DND-41 (cell line): ENCODE data around the gene ZXDB.
"Not testable (repeated sequence)": the region's sequence is repeated elsewhere in the genome, so short reads cannot be mapped to it uniquely, and the experiment has no call there.

ENCODE experiments used
- ATAC-seq: fragments of 200-7000 bp; cut with Tn5 transposase; 3 replicates; pipeline ENCODE4 v1.9.1; 2021; ENCODE audit warnings: low read depth; ENCODE audit not compliant: insufficient read depth
- DNase-seq: peaks from one replicate; pipeline ENCODE4 v3.0.0-alpha.2; 2020
- H2AFZ ChIP-seq: 2 replicates; pipeline ENCODE4 v1.6.0; 2012; ENCODE audit warnings: low read depth, low read length
- H3K27ac ChIP-seq: 2 replicates; pipeline ENCODE4 v1.5.1; 2012; ENCODE audit warnings: low read length, inconsistent platforms
- H3K27me3 ChIP-seq: fragments of 200-600 bp; sonication (generic); 2 replicates; pipeline ENCODE4 v1.6.0; 2012; ENCODE audit warnings: low read length, mild to moderate bottlenecking, inconsistent platforms; ENCODE audit not compliant: insufficient read depth, poor library complexity
- H3K36me3 ChIP-seq: 2 replicates; pipeline ENCODE4 v1.5.1; 2012; ENCODE audit warnings: low read length, inconsistent platforms; ENCODE audit not compliant: insufficient read depth
- H3K4me1 ChIP-seq: 2 replicates; pipeline ENCODE4 v1.5.1; 2012; ENCODE audit warnings: mild to moderate bottlenecking, low read length; ENCODE audit not compliant: insufficient read depth
- H3K4me2 ChIP-seq: 2 replicates; pipeline ENCODE4 v1.6.0; 2012; ENCODE audit warnings: mild to moderate bottlenecking, moderate library complexity, low read length, inconsistent platforms; ENCODE audit not compliant: insufficient read depth
- H3K4me3 ChIP-seq, 2 experiments: fragments of 200-600 bp in 1 of 2; shearing (Covaris generic) in 1 of 2; 2 replicates each; pipeline ENCODE4 v1.5.1; 2012 to 2016; ENCODE audit warnings: inconsistent platforms in 2 of 2, low read length in 2 of 2, mild to moderate bottlenecking in 2 of 2, low read depth in 1 of 2, moderate library complexity in 1 of 2
- H3K79me2 ChIP-seq: 2 replicates; pipeline ENCODE4 v1.6.0; 2012; ENCODE audit warnings: low read length, inconsistent platforms; ENCODE audit not compliant: insufficient read depth
- H3K9ac ChIP-seq: 2 replicates; pipeline ENCODE4 v1.6.0; 2012; ENCODE audit warnings: low read depth, mild to moderate bottlenecking, inconsistent platforms, low read length, moderate library complexity
- H3K9me3 ChIP-seq: 2 replicates; pipeline ENCODE4 v1.5.1; 2012; ENCODE audit warnings: low read length, moderate library complexity, mild to moderate bottlenecking, inconsistent platforms; ENCODE audit not compliant: insufficient read depth, severe bottlenecking
- H4K20me1 ChIP-seq: 2 replicates; pipeline ENCODE4 v1.6.0; 2012; ENCODE audit warnings: low read length; ENCODE audit not compliant: insufficient read depth
- EZH2 ChIP-seq: IDR thresholded peaks from 3 replicates; pipeline ENCODE4 v1.6.1; 2012; ENCODE audit warnings: borderline replicate concordance, low read depth, mild to moderate bottlenecking, moderate library complexity, low read length, inconsistent platforms; ENCODE audit not compliant: severe bottlenecking
- TF ChIP-seq, protein P1 (sequence below): IDR thresholded peaks from 2 replicates; pipeline ENCODE4 v1.5.1; 2012; ENCODE audit warnings: borderline replicate concordance, low read length, moderate library complexity, mild to moderate bottlenecking; ENCODE audit not compliant: poor library complexity, severe bottlenecking; ENCODE audit errors: extremely low read depth

ZXDB gene

DNA sequence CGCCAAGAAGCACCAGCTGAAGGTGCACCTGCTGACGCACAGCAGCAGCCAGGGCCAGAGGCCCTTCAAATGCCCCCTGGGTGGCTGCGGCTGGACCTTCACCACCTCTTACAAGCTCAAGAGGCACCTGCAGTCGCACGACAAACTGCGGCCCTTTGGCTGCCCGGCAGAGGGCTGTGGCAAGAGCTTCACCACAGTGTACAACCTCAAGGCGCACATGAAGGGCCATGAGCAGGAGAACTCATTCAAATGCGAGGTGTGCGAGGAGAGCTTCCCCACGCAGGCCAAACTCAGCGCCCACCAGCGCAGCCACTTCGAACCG lies 1.0 kb downstream of the ZXDB start:
- H3K27ac ChIP-seq = peak overlapping the region; percentile 72
- ATAC-seq (peak; percentile 25), DNase-seq (peak; percentile 32)
- H2AFZ ChIP-seq = peak overlapping the region; percentile 39; the same call in 1 of the 2 replicates
- peak overlapping the region; percentile 74 for H3K9ac ChIP-seq
- H3K4me1 ChIP-seq = peaks cover 51% of the 10 kb centered on the region
- H3K27me3 ChIP-seq, H3K9me3 ChIP-seq: not testable (repeated sequence)
- H3K36me3 ChIP-seq = peaks cover 14% of the 10 kb centered on the region
- H4K20me1 ChIP-seq = peaks cover 17% of the 10 kb centered on the region; the same call in 1 of the 2 replicates
- peak overlapping the region; percentile 33 to 64; a peak in 3 of 4 replicates for H3K4me3 ChIP-seq
- peaks cover 53% of the 10 kb centered on the region for H3K79me2 ChIP-seq
- peak overlapping the region; percentile 71 for H3K4me2 ChIP-seq

DNA sequence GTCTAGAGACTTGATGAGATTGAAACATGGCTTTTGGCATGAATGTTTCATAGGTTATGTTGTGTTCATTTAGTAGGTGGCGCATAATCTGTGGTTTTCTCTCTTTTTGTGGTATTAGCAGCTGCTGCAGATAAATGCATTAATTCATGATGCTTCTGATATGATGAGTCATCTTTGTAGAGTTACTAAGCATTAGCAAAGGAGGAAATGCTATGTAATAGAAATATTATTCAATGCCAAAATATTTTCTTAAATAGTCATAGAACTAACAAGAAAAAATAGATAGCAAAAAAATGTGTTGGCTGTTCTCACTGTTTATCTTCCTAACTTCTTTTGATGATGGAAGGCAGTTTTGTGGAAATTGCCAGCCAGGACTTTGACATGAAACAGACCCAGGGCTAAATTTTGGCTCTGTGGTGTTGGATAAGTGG lies 3.6 kb downstream of the ZXDB start:
- ATAC-seq (peak; percentile 48), DNase-seq (no peak)
- Histone ChIP-seq H4K20me1 (peaks cover 17% of the 10 kb centered on the region; the same call in 1 of the 2 replicates), H3K4me2 (peak overlapping the region; percentile 62), H3K9me3 (no peaks in the 10 kb centered on the region), H3K27me3 (no peaks in the 10 kb centered on the region), H3K79me2 (peaks cover 59% of the 10 kb centered on the region), H3K36me3 (peaks cover 14% of the 10 kb centered on the region), H2AFZ (no peak overlapping the region), H3K4me3 (peak overlapping the region in 1 of 2 experiments; percentile 44; a peak in 1 of 4 replicates), H3K27ac (peak overlapping the region; percentile 62; the same call in 1 of the 2 replicates), H3K9ac (0 out of 2 replicates have a peak overlapping the region, but pooled peaks have one; percentile 18), H3K4me1 (peaks cover 51% of the 10 kb centered on the region)
- no peak for TF ChIP-seq EZH2

DNA sequence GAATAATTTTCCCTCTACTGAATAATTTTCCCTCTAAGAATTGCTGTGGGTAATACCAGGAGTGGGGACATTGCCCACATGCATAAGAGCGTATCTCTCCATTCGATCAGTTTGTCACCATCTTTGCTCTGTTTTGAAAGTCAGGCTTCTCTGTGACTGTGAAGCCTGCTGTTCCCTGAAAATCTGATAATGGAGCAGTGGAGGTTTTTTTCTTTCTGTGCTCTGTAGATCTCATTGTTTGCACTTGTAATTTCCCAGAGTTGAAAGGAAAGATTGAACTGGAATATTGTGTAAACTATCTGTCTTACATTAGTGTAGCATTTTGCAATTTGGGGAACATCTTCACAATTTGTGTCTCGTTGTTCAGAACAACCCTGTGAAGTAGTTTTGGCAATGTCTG lies 4.3 kb downstream of the ZXDB start:
- no peaks in the 10 kb centered on the region for H3K9me3 ChIP-seq
- no peaks in the 10 kb centered on the region for H3K27me3 ChIP-seq
- peaks cover 14% of the 10 kb centered on the region for H3K36me3 ChIP-seq
- peak overlapping the region; percentile 62 for H3K4me2 ChIP-seq
- H3K79me2 ChIP-seq = peaks cover 58% of the 10 kb centered on the region
- peak overlapping the region; percentile 62; the same call in 1 of the 2 replicates for H3K27ac ChIP-seq
- peak overlapping the region; percentile 18 for H3K9ac ChIP-seq
- H3K4me3 ChIP-seq = peak overlapping the region in 1 of 2 experiments; percentile 44; a peak in 1 of 4 replicates
- TF ChIP-seq EZH2 = no peak
- TF ChIP-seq, protein P1, sequence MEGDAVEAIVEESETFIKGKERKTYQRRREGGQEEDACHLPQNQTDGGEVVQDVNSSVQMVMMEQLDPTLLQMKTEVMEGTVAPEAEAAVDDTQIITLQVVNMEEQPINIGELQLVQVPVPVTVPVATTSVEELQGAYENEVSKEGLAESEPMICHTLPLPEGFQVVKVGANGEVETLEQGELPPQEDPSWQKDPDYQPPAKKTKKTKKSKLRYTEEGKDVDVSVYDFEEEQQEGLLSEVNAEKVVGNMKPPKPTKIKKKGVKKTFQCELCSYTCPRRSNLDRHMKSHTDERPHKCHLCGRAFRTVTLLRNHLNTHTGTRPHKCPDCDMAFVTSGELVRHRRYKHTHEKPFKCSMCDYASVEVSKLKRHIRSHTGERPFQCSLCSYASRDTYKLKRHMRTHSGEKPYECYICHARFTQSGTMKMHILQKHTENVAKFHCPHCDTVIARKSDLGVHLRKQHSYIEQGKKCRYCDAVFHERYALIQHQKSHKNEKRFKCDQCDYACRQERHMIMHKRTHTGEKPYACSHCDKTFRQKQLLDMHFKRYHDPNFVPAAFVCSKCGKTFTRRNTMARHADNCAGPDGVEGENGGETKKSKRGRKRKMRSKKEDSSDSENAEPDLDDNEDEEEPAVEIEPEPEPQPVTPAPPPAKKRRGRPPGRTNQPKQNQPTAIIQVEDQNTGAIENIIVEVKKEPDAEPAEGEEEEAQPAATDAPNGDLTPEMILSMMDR = no peak
- H4K20me1 ChIP-seq = peaks cover 17% of the 10 kb centered on the region; the same call in 1 of the 2 replicates
- H3K4me1 ChIP-seq = peaks cover 46% of the 10 kb centered on the region
- no peak for DNase-seq
- H2AFZ ChIP-seq = no peak overlapping the region
- ATAC-seq = no peak

DNA sequence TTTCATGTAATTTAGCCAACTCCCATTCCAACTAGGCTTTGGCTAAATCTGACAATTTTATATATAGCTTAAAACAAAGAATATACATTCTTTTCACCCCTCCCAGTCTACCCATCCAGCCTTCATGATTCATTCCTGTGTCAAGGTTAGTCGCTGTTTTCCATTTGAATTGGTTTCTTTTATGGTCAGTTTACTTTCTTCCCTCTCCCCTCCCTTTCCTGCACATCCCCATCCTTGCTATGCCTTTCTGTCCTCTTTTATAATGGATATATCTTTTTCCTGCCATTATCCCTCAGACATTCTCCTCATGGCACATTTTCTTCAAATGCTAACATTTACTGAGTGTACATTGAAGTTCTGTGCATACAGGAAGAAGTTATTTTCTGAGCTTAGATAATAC lies 4.7 kb downstream of the ZXDB start:
- H3K4me3 ChIP-seq = peak overlapping the region in 1 of 2 experiments; percentile 44; a peak in 1 of 4 replicates
- TF ChIP-seq EZH2 = no peak
- DNase-seq = no peak
- H3K9ac ChIP-seq = peak overlapping the region; percentile 18
- no peaks in the 10 kb centered on the region for H3K9me3 ChIP-seq
- H4K20me1 ChIP-seq = peaks cover 17% of the 10 kb centered on the region; the same call in 1 of the 2 replicates
- H3K27ac ChIP-seq = no peak overlapping the region
- no peak overlapping the region for H2AFZ ChIP-seq
- no peak for ATAC-seq
- H3K36me3 ChIP-seq = peaks cover 14% of the 10 kb centered on the region
- H3K27me3 ChIP-seq = no peaks in the 10 kb centered on the region
- peaks cover 54% of the 10 kb centered on the region for H3K79me2 ChIP-seq
- H3K4me1 ChIP-seq = peaks cover 42% of the 10 kb centered on the region
- peak overlapping the region; percentile 62 for H3K4me2 ChIP-seq

DNA sequence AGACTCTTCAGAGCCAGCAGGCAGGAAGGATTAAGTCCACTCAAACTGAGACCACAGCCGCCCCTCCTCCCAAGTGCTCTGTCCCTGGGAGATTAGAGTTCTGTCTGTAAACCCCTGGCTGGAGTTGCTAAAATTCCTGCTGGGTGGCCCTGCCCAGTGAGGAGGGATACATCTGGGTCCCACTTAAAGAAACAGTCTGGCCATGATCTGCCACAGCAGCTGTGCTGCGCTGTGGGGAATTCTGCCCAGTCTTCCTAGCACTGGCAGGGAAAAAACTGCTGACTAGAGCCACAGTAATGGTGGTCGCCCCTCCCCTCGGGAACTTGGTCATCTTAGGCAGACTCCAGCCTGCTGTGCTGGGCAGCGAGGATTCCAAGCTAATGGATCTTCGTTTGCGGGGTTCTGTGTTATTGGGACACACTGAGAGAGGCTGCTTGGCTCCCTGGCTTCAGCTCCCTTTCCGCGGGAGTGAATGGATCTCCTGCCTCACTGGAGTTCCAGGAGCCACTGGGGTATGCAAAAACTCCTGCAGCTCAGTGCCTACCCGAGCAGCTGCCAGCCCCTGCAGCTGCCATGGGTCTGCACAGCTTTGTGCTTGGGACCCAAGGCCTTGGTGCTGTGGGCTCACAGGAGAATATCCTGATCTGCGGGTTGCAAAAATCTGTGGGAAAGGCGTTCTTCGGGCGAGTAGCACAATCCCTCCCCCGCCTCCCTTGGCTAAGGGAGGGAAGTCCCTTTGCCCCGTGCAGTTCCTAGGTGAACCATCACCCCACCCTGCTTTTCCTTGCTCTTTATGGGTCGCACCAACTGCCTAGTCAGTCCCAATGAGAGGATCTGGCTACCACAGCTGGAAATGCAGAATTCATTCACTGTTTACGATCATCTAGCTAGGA lies 15.7 kb downstream of the ZXDB start:
- no peaks in the 10 kb centered on the region for H4K20me1 ChIP-seq
- no peak for ATAC-seq
- H3K27ac ChIP-seq = no peak overlapping the region
- TF ChIP-seq EZH2 = no peak
- TF ChIP-seq, protein P1 = no peak
- H3K27me3 ChIP-seq = no peaks in the 10 kb centered on the region
- no peaks in the 10 kb centered on the region for H3K36me3 ChIP-seq
- H3K79me2 ChIP-seq = no peaks in the 10 kb centered on the region
- H2AFZ ChIP-seq = no peak overlapping the region
- H3K4me1 ChIP-seq = no peaks in the 10 kb centered on the region
- H3K4me2 ChIP-seq = no peak overlapping the region
- no peaks in the 10 kb centered on the region for H3K9me3 ChIP-seq
- H3K4me3 ChIP-seq = no peak overlapping the region
- DNase-seq = no peak
- H3K9ac ChIP-seq = no peak overlapping the region

DNA sequence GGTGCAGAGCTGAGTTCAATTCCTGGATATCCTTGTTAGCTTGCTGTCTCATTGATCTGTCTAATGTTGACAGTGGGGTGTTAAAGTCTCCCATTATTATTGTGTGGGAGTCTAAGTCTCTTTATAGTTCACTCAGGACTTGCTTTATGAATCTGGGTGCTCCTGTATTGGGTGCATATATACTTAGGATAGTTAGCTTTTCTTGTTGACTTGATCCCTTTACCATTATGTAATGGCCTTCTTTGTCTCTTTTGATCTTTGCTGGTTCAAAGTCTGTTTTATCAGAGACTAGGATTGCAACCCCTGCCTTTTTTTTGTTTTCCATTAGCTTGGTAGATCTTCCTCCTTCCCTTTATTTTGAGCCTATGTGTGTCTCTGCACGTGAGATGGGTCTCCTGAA lies 21.5 kb downstream of the ZXDB start:
- H3K9me3 ChIP-seq, H3K9ac ChIP-seq, H2AFZ ChIP-seq, ATAC-seq, H3K27ac ChIP-seq, H3K4me2 ChIP-seq, H4K20me1 ChIP-seq, H3K4me1 ChIP-seq, H3K79me2 ChIP-seq, DNase-seq, H3K27me3 ChIP-seq, H3K36me3 ChIP-seq, H3K4me3 ChIP-seq: not testable (repeated sequence)
